ENCODE results near the gene DISP1. TPM values are rescaled to one million over a fixed set of nuclear protein-coding genes. Genes with fewer than 3 reads are reported as not detected.

The DISP1 gene
- total RNA-seq, 1 experiment from 2014 or later, result 1.2 TPM

DNA sequence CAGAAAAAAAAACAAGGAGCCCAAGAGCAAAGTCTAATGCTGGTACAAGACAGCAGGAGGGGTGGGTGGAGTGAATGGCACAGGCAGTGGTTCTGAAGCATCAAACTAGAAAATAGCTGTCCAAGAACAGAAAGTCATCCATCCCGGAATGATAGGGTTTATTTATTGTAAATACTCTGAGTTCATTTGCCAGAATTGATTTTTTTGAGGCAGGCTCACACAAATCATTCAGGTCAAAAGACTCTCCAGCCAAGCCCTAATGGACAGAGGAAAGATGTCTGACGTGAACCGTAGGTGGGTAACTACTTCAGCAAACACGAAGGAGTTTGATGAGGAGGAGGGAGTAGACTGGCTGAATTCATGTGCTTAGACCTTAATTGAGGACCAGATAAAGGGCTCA lies 13.8 kb upstream of the DISP1 start:
- no peak overlapping the region for H3K27ac ChIP-seq (ENCODE audit: low read length)
- H3K36me3 ChIP-seq (ENCODE audit: insufficient read depth, low read length), result no peaks in the 10 kb centered on the region
- H3K9ac ChIP-seq (ENCODE audit: low read length), result no peak overlapping the region
- H2AFZ ChIP-seq (ENCODE audit: low read length), result no peak overlapping the region
- H3K4me3 ChIP-seq (ENCODE audit: low read length), result no peak overlapping the region
- no peaks in the 10 kb centered on the region for H3K9me2 ChIP-seq (replicated peaks; ENCODE audit: insufficient read depth, low read length)
- H3K4me1 ChIP-seq (ENCODE audit: low read length), result no peaks in the 10 kb centered on the region
- H3K9me3 ChIP-seq (ENCODE audit: low read length), result no peaks in the 10 kb centered on the region
- no peaks in the 10 kb centered on the region for H3K79me2 ChIP-seq (ENCODE audit: low read length)
- no peaks in the 10 kb centered on the region for H3K27me3 ChIP-seq (ENCODE audit: low read length)
- DNase-seq, result peak; percentile 35
- H3K4me2 ChIP-seq (ENCODE audit: low read depth, low read length, poor library complexity, severe bottlenecking), result no peak overlapping the region
- no peaks in the 10 kb centered on the region for H4K20me1 ChIP-seq (ENCODE audit: insufficient read depth, low read depth, low read length)

DNA sequence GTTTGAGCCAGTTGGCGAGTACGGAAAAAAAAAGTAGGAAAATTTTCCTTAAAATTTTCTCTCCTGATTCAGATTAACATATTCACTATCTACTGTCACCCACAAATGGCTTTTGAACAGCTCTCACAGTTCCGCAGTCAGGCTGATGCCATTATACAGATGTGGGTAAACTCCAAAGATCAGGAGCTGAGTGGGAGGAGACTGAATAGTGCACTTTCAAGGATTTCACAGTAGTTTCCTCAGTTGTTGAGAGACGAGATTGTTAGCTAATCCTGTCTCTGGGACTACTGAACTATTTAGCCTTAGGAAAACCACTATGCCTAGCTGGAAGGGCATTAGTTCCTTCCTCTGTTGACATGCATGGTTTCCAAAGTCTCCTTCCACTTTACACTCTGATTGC lies 3.2 kb upstream of the DISP1 start:
- Histone ChIP-seq H3K79me2 (ENCODE audit: low read length) (no peaks in the 10 kb centered on the region), H4K20me1 (ENCODE audit: insufficient read depth, low read depth, low read length) (no peaks in the 10 kb centered on the region), H3K9ac (ENCODE audit: low read length) (no peak overlapping the region), H3K36me3 (ENCODE audit: insufficient read depth, low read length) (no peaks in the 10 kb centered on the region), H3K9me2 (replicated peaks; ENCODE audit: insufficient read depth, low read length) (no peaks in the 10 kb centered on the region), H3K4me1 (ENCODE audit: low read length) (peaks cover 13% of the 10 kb centered on the region), H2AFZ (ENCODE audit: low read length) (no peak overlapping the region), H3K27ac (ENCODE audit: low read length) (no peak overlapping the region), H3K9me3 (ENCODE audit: low read length) (no peaks in the 10 kb centered on the region), H3K4me3 (ENCODE audit: low read length) (no peak overlapping the region), H3K27me3 (ENCODE audit: low read length) (no peaks in the 10 kb centered on the region), H3K4me2 (ENCODE audit: low read depth, low read length, poor library complexity, severe bottlenecking) (no peak overlapping the region)
- no peak for DNase-seq

DNA sequence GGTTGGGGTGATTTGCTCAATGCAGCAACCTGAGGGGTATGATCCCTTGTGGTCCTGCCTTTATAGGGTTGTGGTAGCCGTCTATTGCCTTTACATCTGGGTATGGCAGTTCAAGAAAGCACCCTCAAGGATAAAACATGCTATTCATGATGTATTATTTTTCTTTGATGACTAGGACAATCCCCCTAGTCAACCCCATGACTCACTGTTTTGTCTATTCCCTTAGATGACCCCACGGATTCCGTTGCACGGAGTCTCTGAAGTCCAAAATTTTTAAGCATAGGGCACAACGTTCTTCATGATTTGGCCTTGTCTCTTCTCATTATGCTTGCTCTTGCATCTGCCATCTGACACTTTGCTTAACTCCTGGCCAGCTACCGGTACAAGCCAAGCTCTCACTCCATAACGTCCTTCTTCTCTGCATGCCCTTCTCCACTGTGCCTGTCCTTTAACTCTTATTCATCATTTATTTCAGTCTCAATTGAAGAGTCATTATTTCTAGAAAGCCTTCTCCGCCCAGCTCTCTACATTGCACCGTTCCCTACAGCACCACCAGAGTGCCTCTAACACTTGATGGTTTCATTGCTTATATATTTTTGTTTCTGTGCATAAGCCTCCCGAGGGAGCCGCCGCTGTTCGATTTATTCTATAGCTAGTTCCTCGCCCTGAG lies 838 bp upstream of the DISP1 start:
- no peaks in the 10 kb centered on the region for H3K36me3 ChIP-seq (ENCODE audit: insufficient read depth, low read length)
- H3K9ac ChIP-seq (ENCODE audit: low read length), result peak overlapping the region; percentile 96
- H2AFZ ChIP-seq (ENCODE audit: low read length), result peak overlapping the region; percentile 93
- H3K9me2 ChIP-seq (replicated peaks; ENCODE audit: insufficient read depth, low read length), result no peaks in the 10 kb centered on the region
- H3K4me1 ChIP-seq (ENCODE audit: low read length), result peaks cover 13% of the 10 kb centered on the region
- H4K20me1 ChIP-seq (ENCODE audit: insufficient read depth, low read depth, low read length), result peaks cover 13% of the 10 kb centered on the region; the same call in 1 of the 2 replicates
- H3K27me3 ChIP-seq (ENCODE audit: low read length), result no peaks in the 10 kb centered on the region
- peak; percentile 47 for DNase-seq
- H3K27ac ChIP-seq (ENCODE audit: low read length), result no peak overlapping the region
- H3K79me2 ChIP-seq (ENCODE audit: low read length), result no peaks in the 10 kb centered on the region
- H3K4me2 ChIP-seq (ENCODE audit: low read depth, low read length, poor library complexity, severe bottlenecking), result peak overlapping the region; percentile 80
- H3K4me3 ChIP-seq (ENCODE audit: low read length), result peak overlapping the region; percentile 98
- H3K9me3 ChIP-seq (ENCODE audit: low read length), result no peaks in the 10 kb centered on the region

DNA sequence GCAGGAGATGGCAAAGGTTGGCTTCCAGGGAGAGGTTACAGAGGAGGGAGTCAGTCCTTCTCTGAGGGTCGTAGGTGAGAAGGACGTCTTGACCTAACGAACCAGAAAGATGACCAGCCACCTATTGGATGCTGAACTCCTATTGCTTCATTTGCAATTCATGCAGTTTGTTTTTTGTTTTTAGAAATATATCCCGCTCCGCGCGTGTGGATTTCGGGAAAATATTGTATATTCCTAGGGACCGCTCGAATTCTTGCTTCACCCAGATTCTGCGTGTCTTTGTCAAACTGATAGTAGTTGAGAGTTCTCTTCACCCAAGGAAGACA lies 564 bp downstream of the DISP1 start:
- Histone ChIP-seq H3K4me3 (ENCODE audit: low read length) (peak overlapping the region; percentile 98), H3K4me1 (ENCODE audit: low read length) (peaks cover 13% of the 10 kb centered on the region), H2AFZ (ENCODE audit: low read length) (peak overlapping the region; percentile 93), H3K9ac (ENCODE audit: low read length) (peak overlapping the region; percentile 96), H3K9me2 (replicated peaks; ENCODE audit: insufficient read depth, low read length) (no peaks in the 10 kb centered on the region), H3K27ac (ENCODE audit: low read length) (no peak overlapping the region), H3K9me3 (ENCODE audit: low read length) (no peaks in the 10 kb centered on the region), H4K20me1 (ENCODE audit: insufficient read depth, low read depth, low read length) (peaks cover 17% of the 10 kb centered on the region), H3K4me2 (ENCODE audit: low read depth, low read length, poor library complexity, severe bottlenecking) (peak overlapping the region; percentile 80), H3K36me3 (ENCODE audit: insufficient read depth, low read length) (no peaks in the 10 kb centered on the region), H3K27me3 (ENCODE audit: low read length) (no peaks in the 10 kb centered on the region), H3K79me2 (ENCODE audit: low read length) (no peaks in the 10 kb centered on the region)
- no peak for DNase-seq

DNA sequence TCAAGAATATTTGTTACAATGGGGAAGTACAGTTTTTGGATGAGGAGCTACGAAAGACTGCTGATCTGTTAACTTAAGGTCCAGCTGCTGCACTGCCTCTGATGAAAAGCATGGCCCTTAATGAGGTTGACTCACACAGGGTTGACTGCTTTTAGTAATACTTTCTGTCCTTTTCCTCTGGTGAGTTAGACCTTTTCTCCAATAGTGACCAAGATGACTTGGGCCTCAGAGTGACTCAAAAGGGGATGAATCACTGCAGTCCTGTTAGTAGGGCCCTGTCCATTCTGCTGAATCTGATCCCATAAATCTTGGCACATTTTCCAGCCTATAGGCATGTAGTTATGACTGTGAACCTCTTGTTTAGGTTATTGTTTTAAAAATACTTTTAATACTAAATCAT lies 2.7 kb downstream of the DISP1 start:
- Histone ChIP-seq H3K27me3 (ENCODE audit: low read length) (no peaks in the 10 kb centered on the region), H3K4me3 (ENCODE audit: low read length) (no peak overlapping the region), H3K9me3 (ENCODE audit: low read length) (no peaks in the 10 kb centered on the region), H3K27ac (ENCODE audit: low read length) (no peak overlapping the region), H2AFZ (ENCODE audit: low read length) (no peak overlapping the region), H3K4me2 (ENCODE audit: low read depth, low read length, poor library complexity, severe bottlenecking) (no peak overlapping the region), H3K79me2 (ENCODE audit: low read length) (no peaks in the 10 kb centered on the region), H4K20me1 (ENCODE audit: insufficient read depth, low read depth, low read length) (peaks cover 20% of the 10 kb centered on the region), H3K36me3 (ENCODE audit: insufficient read depth, low read length) (no peaks in the 10 kb centered on the region), H3K4me1 (ENCODE audit: low read length) (peaks cover 13% of the 10 kb centered on the region), H3K9ac (ENCODE audit: low read length) (no peak overlapping the region), H3K9me2 (replicated peaks; ENCODE audit: insufficient read depth, low read length) (no peaks in the 10 kb centered on the region)
- DNase-seq, result no peak

DNA sequence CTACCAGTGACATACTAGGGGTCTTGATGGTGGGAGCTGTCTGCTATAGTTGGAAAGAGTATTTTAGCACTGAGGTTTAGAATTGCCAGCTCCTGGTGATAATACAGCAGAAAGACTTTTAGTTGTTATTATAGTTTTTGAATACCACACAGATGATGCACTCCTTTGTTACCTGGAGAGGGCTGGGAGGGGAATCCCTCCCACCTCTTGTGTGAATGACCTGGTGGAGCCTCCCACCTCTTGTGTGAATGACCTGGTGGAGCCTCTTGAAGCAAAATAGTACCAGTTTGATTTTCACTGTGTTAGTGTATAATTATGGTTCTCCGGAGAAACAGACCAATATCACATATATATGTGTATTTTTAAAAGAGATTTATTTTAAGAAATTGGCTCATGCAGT lies 3.3 kb downstream of the DISP1 start:
- Histone ChIP-seq H3K79me2 (ENCODE audit: low read length) (0 out of 2 replicates have a peak, but pooled peaks cover 4% of the 10 kb centered on the region), H4K20me1 (ENCODE audit: insufficient read depth, low read depth, low read length) (peaks cover 26% of the 10 kb centered on the region), H3K9me3 (ENCODE audit: low read length) (no peaks in the 10 kb centered on the region), H3K27me3 (ENCODE audit: low read length) (no peaks in the 10 kb centered on the region), H3K9me2 (replicated peaks; ENCODE audit: insufficient read depth, low read length) (no peaks in the 10 kb centered on the region), H3K27ac (ENCODE audit: low read length) (no peak overlapping the region), H3K4me3 (ENCODE audit: low read length) (no peak overlapping the region), H3K36me3 (ENCODE audit: insufficient read depth, low read length) (no peaks in the 10 kb centered on the region), H2AFZ (ENCODE audit: low read length) (no peak overlapping the region), H3K9ac (ENCODE audit: low read length) (no peak overlapping the region), H3K4me2 (ENCODE audit: low read depth, low read length, poor library complexity, severe bottlenecking) (no peak overlapping the region), H3K4me1 (ENCODE audit: low read length) (peaks cover 13% of the 10 kb centered on the region)
- no peak for DNase-seq

DNA sequence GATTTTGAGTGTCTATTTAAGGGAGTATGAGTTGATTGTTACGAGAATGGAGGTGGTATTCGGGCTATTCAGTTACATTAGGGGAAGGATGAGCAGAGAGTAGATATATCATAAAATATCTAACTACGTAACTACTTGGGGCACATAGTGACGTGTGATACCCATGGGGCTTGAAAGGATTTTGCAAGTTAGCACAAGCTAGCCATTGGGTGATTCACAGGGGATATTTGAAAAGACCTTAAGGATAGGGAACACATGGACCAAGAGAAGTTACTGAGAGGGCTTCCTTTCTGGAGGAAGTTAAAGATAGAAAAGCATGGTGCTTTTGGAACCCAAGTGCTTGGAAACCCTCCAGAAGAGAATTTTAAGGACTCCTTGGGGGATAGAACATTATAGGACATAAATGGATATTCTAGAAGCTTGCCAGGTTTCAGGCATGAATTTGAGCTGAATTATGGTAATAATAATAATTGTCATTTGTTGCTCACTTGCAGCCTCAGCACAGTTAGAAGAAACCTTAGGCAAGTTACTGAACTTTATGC lies 5.4 kb downstream of the DISP1 start:
- Histone ChIP-seq H2AFZ (ENCODE audit: low read length) (no peak overlapping the region), H3K4me3 (ENCODE audit: low read length) (no peak overlapping the region), H3K4me2 (ENCODE audit: low read depth, low read length, poor library complexity, severe bottlenecking) (no peak overlapping the region), H4K20me1 (ENCODE audit: insufficient read depth, low read depth, low read length) (peaks cover 28% of the 10 kb centered on the region), H3K4me1 (ENCODE audit: low read length) (peaks cover 6% of the 10 kb centered on the region), H3K9me3 (ENCODE audit: low read length) (no peaks in the 10 kb centered on the region), H3K36me3 (ENCODE audit: insufficient read depth, low read length) (no peaks in the 10 kb centered on the region), H3K27ac (ENCODE audit: low read length) (no peak overlapping the region), H3K27me3 (ENCODE audit: low read length) (no peaks in the 10 kb centered on the region), H3K9me2 (replicated peaks; ENCODE audit: insufficient read depth, low read length) (no peaks in the 10 kb centered on the region), H3K79me2 (ENCODE audit: low read length) (0 out of 2 replicates have a peak, but pooled peaks cover 4% of the 10 kb centered on the region), H3K9ac (ENCODE audit: low read length) (no peak overlapping the region)
- no peak for DNase-seq

DNA sequence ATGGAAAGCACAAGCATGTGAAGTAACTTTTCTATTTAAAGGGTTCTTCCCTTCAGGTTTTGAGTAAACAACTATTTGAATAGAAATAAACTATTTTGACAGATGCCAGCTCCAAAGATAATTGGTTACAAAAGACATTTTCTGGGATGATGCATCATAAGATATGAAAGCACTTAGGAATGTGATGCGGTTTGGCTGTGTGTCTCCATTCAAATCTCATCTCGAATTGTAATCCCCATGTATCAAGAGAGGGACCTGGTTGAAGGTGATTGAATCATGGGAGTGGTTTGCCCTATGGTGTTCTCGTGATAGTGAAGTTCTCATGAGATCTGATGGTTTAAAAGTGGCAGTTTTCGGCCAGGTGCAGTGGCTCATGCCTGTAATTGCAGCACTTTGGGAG lies 6.4 kb downstream of the DISP1 start:
- Histone ChIP-seq H4K20me1 (ENCODE audit: insufficient read depth, low read depth, low read length) (peaks cover 28% of the 10 kb centered on the region), H3K36me3 (ENCODE audit: insufficient read depth, low read length) (no peaks in the 10 kb centered on the region), H3K27me3 (ENCODE audit: low read length) (no peaks in the 10 kb centered on the region), H3K27ac (ENCODE audit: low read length) (no peak overlapping the region), H3K4me3 (ENCODE audit: low read length) (no peak overlapping the region), H3K9me2 (replicated peaks; ENCODE audit: insufficient read depth, low read length) (no peaks in the 10 kb centered on the region), H3K9me3 (ENCODE audit: low read length) (no peaks in the 10 kb centered on the region), H2AFZ (ENCODE audit: low read length) (no peak overlapping the region), H3K79me2 (ENCODE audit: low read length) (0 out of 2 replicates have a peak, but pooled peaks cover 4% of the 10 kb centered on the region), H3K4me2 (ENCODE audit: low read depth, low read length, poor library complexity, severe bottlenecking) (no peak overlapping the region), H3K9ac (ENCODE audit: low read length) (no peak overlapping the region), H3K4me1 (ENCODE audit: low read length) (no peaks in the 10 kb centered on the region)
- no peak for DNase-seq
